ENCODE results near the gene ERGIC1. TPM values are rescaled to one million over a fixed set of nuclear protein-coding genes. Genes with fewer than 3 reads are reported as not detected.

ERGIC1 gene
- total and polyA plus RNA-seq, 2 of the 13 experiments (the other 11 are each of a cell fraction or from before 2014, with no cell fraction given), result 78.5 to 184 TPM

- ChIA-PET CTCF (ENCODE audit: low intra/inter-chr PET ratio, low total read pairs) (no interaction called here), POLR2A (interaction anchor here (1.9 kb wide), 1 partner anchor 37 kb away, joined by 14 read pairs; no protein-coding TSS in a partner anchor)
- 69% methylated on average over 6 of the region's 7 CpGs for WGBS (ENCODE audit: low lambda C conversion rate)
- Histone ChIP-seq H3K27ac (ENCODE audit: extremely low read length, insufficient read depth, low read length) (no peak overlapping the region), H3K4me2 (ENCODE audit: low read depth, low read length) (no peak overlapping the region), H3K79me2 (ENCODE audit: insufficient read depth, low read length) (no peaks in the 10 kb centered on the region), H3K4me1 (ENCODE audit: insufficient read depth, low read length) (peaks cover 39% of the 10 kb centered on the region), H3K4me3 (replicated peaks in 1 of 3; ENCODE audit: insufficient read depth in 1 of 3, low read depth in 2 of 3, low read length in 3 of 3) (no peak overlapping the region), H3K9me3 (ENCODE audit: low read length) (no peaks in the 10 kb centered on the region), H3K9ac (ENCODE audit: insufficient read depth, low read depth, low read length) (no peak overlapping the region), H3K27me3 (ENCODE audit: control insufficient read depth in 1 of 2, insufficient read depth in 2 of 2, low read length in 2 of 2) (no peaks in the 10 kb centered on the region), H4K20me1 (ENCODE audit: insufficient read depth, low read length) (no peaks in the 10 kb centered on the region), H2AFZ (ENCODE audit: low read length) (no peak overlapping the region), H3K36me3 (replicated peaks in 1 of 2; ENCODE audit: control insufficient read depth in 1 of 2, insufficient read depth in 2 of 2, low read length in 2 of 2) (peaks cover 18 to 39% of the 10 kb centered on the region in 2 experiments)
- TF ChIP-seq MYPOP (CRISPR knock-in tag; IDR thresholded peaks at IDR 0.05), result no peak
- peak; percentile 80; the same call in 1 of the 2 replicates for TF ChIP-seq ZNF180 (CRISPR knock-in tag; IDR thresholded peaks at IDR 0.05; ENCODE audit: borderline replicate concordance, low read depth)
- peak; percentile 23; the same call in 1 of the 2 replicates for TF ChIP-seq CEBPG (CRISPR knock-in tag; IDR thresholded peaks at IDR 0.05)
- TF ChIP-seq HHEX (CRISPR knock-in tag; IDR thresholded peaks at IDR 0.05), result no peak
- no peak for TF ChIP-seq ZXDC (CRISPR knock-in tag; IDR thresholded peaks at IDR 0.05)
- no peak for TF ChIP-seq ZNF354B (CRISPR knock-in tag; IDR thresholded peaks at IDR 0.05)
- no peak for TF ChIP-seq NFIB (CRISPR knock-in tag; IDR thresholded peaks at IDR 0.05; ENCODE audit: borderline replicate concordance)
- TF ChIP-seq SOX13 (IDR thresholded peaks at IDR 0.05), result no peak
- TF ChIP-seq SOX13 (CRISPR knock-in tag; conservative IDR thresholded peaks at IDR 0.05 in 1 of 2, IDR thresholded peaks at IDR 0.05 in 1 of 2), result no peak
- no peak for TF ChIP-seq ZNF513 (CRISPR knock-in tag; conservative IDR thresholded peaks at IDR 0.05)
- TF ChIP-seq MAFK (conservative IDR thresholded peaks at IDR 0.05 in 1 of 2, IDR thresholded peaks at IDR 0.05 in 1 of 2; ENCODE audit: low read length in 2 of 2), result peak; percentile 56 to 70; a peak in 3 of 4 replicates
- 0 out of 2 replicates have a peak, but pooled peaks have one; percentile 19 for TF ChIP-seq ZMYM3 (CRISPR knock-in tag; IDR thresholded peaks at IDR 0.05)
- TF ChIP-seq MAFF (IDR thresholded peaks at IDR 0.05; ENCODE audit: low read depth, low read length), result 0 out of 2 replicates have a peak, but pooled peaks have one; percentile 47
- TF ChIP-seq DMTF1 (CRISPR knock-in tag; IDR thresholded peaks at IDR 0.05), result no peak
- peak; percentile 58; the same call in 1 of the 2 replicates for TF ChIP-seq CEBPB (IDR thresholded peaks at IDR 0.05; ENCODE audit: borderline replicate concordance, low read depth, low read length)
- TF ChIP-seq JUND (CRISPR knock-in tag; IDR thresholded peaks at IDR 0.05), result no peak
- ATAC-seq (no peak), DNase-seq (ENCODE audit: low spot score) (no peak), FAIRE-seq (no peak)
- BruUV-seq (replicated peaks), result no TSS peak
- in situ Hi-C loops (cut with HindIII; ENCODE audit: extremely low pct_ligation_motif_present, low pct_unique_long_range_greater_than_20kb), result no loop called here
- intact Hi-C loops (cut with micrococcal nuclease; ENCODE audit: unreplicated experiment), result no loop called here
Measured at GRCh38 chr5:172896465-172896864, 62.4 kb downstream of the ERGIC1 start.
